SK-N-MC (cell line): Measurements from ENCODE around the gene SHLD1.

Source experiments
- EZH2 ChIP-seq: fragments of 200-600 bp; sonication (generic); IDR thresholded peaks from one replicate; pipeline ENCODE4 v1.6.1; 2017; ENCODE audit warnings: antibody characterized with exemption
- FOXP2 ChIP-seq: optimal IDR thresholded peaks from 2 replicates; pipeline ENCODE3; 2011; ENCODE audit warnings: mild to moderate bottlenecking, moderate library complexity; ENCODE audit not compliant: insufficient read depth; ENCODE audit errors: extremely low read length, control extremely low read depth
- POLR2AphosphoS5 ChIP-seq: IDR thresholded peaks from 2 replicates; pipeline ENCODE4 v1.6.1; 2012; ENCODE audit warnings: mild to moderate bottlenecking, low read depth, low read length, borderline replicate concordance

DNA sequence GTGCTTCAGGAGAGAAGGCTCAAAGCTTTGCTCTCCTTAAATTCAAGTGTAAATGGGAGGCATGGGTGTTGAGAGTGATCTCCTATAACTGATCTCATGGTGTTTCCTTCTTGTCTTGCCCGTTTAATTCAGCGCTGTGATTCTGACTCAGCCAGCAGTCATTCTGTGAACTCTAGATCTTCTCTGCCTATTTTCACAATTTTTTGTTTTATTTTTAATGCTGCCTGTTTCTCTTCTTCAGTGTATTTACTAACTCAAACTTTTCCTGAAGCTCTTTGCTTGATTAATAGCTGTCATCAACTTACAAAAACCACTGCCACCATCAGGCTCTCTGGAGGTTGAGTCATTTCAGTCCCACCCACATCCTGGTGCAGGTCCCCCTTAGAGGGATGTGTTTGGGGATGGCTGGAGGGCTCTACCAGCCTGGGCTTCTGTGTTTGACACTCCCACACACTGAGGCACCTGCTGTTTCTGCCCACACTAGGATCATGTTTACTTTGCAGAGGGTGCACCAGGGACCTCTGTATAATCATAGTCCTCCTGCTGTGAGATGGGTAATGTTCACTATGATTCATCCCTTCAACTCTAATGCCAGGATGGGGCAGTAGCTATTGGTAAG lies 94.0 kb downstream of the SHLD1 start:
- no peak for TF ChIP-seq EZH2
- no peak for TF ChIP-seq POLR2AphosphoS5
- peak; percentile 72 for TF ChIP-seq FOXP2
